HEK293T (cell line): ENCODE measurements around the gene MS4A8.

Experiments used
- ARNT ChIP-seq: fragments of 450-650 bp; IDR thresholded peaks from 2 replicates; pipeline ENCODE4 v1.6.1; 2017; ENCODE audit warnings: mild to moderate bottlenecking
- BHLHE40 ChIP-seq: fragments of 450-650 bp; IDR thresholded peaks from 2 replicates; pipeline ENCODE4 v1.6.1; 2016; ENCODE audit warnings: mild to moderate bottlenecking, moderate library complexity, borderline replicate concordance
- CTBP1 ChIP-seq: fragments of 450-650 bp; IDR thresholded peaks from 2 replicates; pipeline ENCODE4 v1.6.1; 2016; ENCODE audit warnings: borderline replicate concordance
- ELF4 ChIP-seq: fragments of 450-650 bp; IDR thresholded peaks from 2 replicates; pipeline ENCODE4 v1.6.1; 2017; ENCODE audit warnings: antibody characterized with exemption
- FOXA1 ChIP-seq: fragments of 450-650 bp; IDR thresholded peaks from 2 replicates; pipeline ENCODE4 v1.6.1; 2016; ENCODE audit warnings: mild to moderate bottlenecking
- FOXK2 ChIP-seq: fragments of 450-650 bp; IDR thresholded peaks from 2 replicates; pipeline ENCODE4 v1.6.1; 2016; ENCODE audit warnings: mild to moderate bottlenecking
- FOXM1 ChIP-seq: fragments of 450-650 bp; IDR thresholded peaks from 2 replicates; pipeline ENCODE4 v1.6.1; 2017; ENCODE audit warnings: mild to moderate bottlenecking, borderline replicate concordance
- L3MBTL2 ChIP-seq: fragments of 450-650 bp; conservative IDR thresholded peaks from 2 replicates; pipeline ENCODE4 v1.6.1; 2016; ENCODE audit warnings: mild to moderate bottlenecking
- LEF1 ChIP-seq: fragments of 450-650 bp; IDR thresholded peaks from 2 replicates; pipeline ENCODE4 v1.6.1; 2017; ENCODE audit warnings: mild to moderate bottlenecking, borderline replicate concordance
- NFRKB ChIP-seq: fragments of 450-650 bp; IDR thresholded peaks from 2 replicates; pipeline ENCODE4 v1.6.1; 2016; ENCODE audit warnings: mild to moderate bottlenecking, moderate library complexity
- SP1 ChIP-seq: fragments of 450-650 bp; IDR thresholded peaks from 2 replicates; pipeline ENCODE4 v1.6.1; 2017
- SUZ12 ChIP-seq: fragments of 450-650 bp; IDR thresholded peaks from 2 replicates; pipeline ENCODE4 v1.6.1; 2016; ENCODE audit warnings: mild to moderate bottlenecking
- TARDBP ChIP-seq: fragments of 450-650 bp; IDR thresholded peaks from 2 replicates; pipeline ENCODE4 v1.6.1; 2016
- TF ChIP-seq, protein P1 (sequence below): fragments of 450-650 bp; IDR thresholded peaks from 2 replicates; pipeline ENCODE4 v1.6.1; 2016

DNA sequence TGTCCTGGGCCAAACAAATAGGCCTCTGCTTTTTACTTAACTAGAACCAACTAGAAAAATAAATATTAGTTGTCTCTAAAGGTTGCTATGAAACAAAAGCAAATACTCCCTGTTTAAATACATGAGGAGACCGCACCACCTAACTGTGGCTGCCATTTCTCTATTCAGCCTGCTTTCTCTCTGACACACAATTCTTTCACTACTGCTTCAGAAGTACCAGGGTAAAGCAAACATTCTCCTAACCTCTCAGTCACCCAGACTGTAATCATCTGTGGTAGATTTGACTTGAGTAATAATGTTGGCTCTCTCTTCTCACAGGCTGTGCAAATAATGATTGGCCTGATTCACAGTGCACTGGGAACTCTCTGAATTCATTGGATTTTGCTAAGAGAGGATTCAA lies 41.0 kb upstream of the MS4A8 start:
- TF ChIP-seq BHLHE40 (no peak), FOXK2 (no peak), SP1 (no peak), ELF4 (no peak), NFRKB (no peak), ARNT (no peak), FOXM1 (no peak), FOXA1 (no peak), SUZ12 (no peak), TARDBP (no peak), CTBP1 (no peak), L3MBTL2 (no peak), LEF1 (no peak)
- TF ChIP-seq, protein P1, sequence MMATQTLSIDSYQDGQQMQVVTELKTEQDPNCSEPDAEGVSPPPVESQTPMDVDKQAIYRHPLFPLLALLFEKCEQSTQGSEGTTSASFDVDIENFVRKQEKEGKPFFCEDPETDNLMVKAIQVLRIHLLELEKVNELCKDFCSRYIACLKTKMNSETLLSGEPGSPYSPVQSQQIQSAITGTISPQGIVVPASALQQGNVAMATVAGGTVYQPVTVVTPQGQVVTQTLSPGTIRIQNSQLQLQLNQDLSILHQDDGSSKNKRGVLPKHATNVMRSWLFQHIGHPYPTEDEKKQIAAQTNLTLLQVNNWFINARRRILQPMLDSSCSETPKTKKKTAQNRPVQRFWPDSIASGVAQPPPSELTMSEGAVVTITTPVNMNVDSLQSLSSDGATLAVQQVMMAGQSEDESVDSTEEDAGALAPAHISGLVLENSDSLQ = no peak
